ENCODE data around the gene MARK3.

The MARK3 gene

DNA sequence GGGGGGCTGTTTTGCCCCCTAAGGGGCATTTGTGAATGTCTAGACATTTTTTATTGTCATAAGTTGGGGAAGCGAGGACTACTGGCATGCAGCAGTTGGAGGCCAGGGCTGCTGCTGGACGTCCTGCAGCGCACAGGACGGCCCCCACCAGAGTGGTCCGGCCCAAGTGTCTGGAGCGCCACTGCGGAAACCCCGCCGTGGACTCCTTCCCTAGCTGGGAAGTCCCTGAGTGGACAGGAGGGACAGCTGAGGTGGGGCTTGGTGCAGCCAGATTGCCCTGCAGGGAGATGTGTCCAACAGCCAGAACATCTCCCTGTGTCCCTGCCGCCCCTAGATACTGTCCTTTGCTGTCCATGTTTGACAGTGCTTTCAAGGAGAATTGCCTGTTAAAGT, 132.0 kb downstream of the MARK3 start:
- TF ChIP-seq, protein P1, sequence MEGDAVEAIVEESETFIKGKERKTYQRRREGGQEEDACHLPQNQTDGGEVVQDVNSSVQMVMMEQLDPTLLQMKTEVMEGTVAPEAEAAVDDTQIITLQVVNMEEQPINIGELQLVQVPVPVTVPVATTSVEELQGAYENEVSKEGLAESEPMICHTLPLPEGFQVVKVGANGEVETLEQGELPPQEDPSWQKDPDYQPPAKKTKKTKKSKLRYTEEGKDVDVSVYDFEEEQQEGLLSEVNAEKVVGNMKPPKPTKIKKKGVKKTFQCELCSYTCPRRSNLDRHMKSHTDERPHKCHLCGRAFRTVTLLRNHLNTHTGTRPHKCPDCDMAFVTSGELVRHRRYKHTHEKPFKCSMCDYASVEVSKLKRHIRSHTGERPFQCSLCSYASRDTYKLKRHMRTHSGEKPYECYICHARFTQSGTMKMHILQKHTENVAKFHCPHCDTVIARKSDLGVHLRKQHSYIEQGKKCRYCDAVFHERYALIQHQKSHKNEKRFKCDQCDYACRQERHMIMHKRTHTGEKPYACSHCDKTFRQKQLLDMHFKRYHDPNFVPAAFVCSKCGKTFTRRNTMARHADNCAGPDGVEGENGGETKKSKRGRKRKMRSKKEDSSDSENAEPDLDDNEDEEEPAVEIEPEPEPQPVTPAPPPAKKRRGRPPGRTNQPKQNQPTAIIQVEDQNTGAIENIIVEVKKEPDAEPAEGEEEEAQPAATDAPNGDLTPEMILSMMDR (IDR thresholded peaks at IDR 0.05; ENCODE audit: insufficient read depth, low read depth, low read length, missing control alignments) = no peak
- no peak for DNase-seq (ENCODE audit: low read depth)
- no peak overlapping the region for H3K4me3 ChIP-seq (ENCODE audit: low read depth, low read length)

GRCh38 chr14:103517721-103518421, 132.7 kb downstream of the MARK3 start:
- DNase-seq (ENCODE audit: low read depth) = no peak
- TF ChIP-seq, protein P1 (IDR thresholded peaks at IDR 0.05; ENCODE audit: insufficient read depth, low read depth, low read length, missing control alignments) = no peak
- no peak overlapping the region for H3K4me3 ChIP-seq (ENCODE audit: low read depth, low read length)

GRCh38 chr14:103518422-103519042, 133.3 kb downstream of the MARK3 start:
- no peak overlapping the region for H3K4me3 ChIP-seq (ENCODE audit: low read depth, low read length)
- TF ChIP-seq, protein P1 (IDR thresholded peaks at IDR 0.05; ENCODE audit: insufficient read depth, low read depth, low read length, missing control alignments) = peak; percentile 94
- DNase-seq (ENCODE audit: low read depth) = peak; percentile 59

GRCh38 chr14:103519043-103519836, 134.0 kb downstream of the MARK3 start:
- H3K4me3 ChIP-seq (ENCODE audit: low read depth, low read length) = no peak overlapping the region
- no peak for DNase-seq (ENCODE audit: low read depth)
- TF ChIP-seq, protein P1 (IDR thresholded peaks at IDR 0.05; ENCODE audit: insufficient read depth, low read depth, low read length, missing control alignments) = no peak

- DNase-seq (ENCODE audit: low read depth) = no peak
- H3K4me3 ChIP-seq (ENCODE audit: low read depth, low read length) = no peak overlapping the region
- TF ChIP-seq, protein P1 (IDR thresholded peaks at IDR 0.05; ENCODE audit: insufficient read depth, low read depth, low read length, missing control alignments) = no peak
Measured at GRCh38 chr14:103519837-103520212, 134.6 kb downstream of the MARK3 start.

DNA sequence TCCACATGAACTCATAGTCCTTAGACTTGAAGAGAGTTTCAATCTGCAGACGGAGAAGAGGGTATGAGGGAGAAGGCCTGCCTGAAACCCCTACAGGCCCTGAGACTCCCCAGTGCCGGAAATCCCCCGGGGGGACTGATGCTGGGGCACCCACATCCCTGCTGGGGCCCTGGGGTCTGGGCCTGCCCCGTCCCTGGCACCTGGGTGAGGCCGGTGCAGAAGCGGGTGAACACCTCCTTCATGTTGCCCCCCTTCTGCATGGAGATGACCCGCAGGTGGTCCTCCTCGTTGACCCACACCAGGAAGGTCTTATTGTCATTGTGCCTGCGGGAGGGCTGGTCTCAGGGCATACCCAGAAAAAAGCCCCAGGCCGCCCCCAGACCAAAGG, 135.0 kb downstream of the MARK3 start:
- TF ChIP-seq, protein P1 (IDR thresholded peaks at IDR 0.05; ENCODE audit: insufficient read depth, low read depth, low read length, missing control alignments) = no peak
- no peak overlapping the region; the same call in 1 of the 2 replicates for H3K4me3 ChIP-seq (ENCODE audit: low read depth, low read length)
- no peak for DNase-seq (ENCODE audit: low read depth)
